GM23338 (cell line): ENCODE data around the gene SCAND1. TPM values are rescaled to one million over a fixed set of nuclear protein-coding genes. Genes with fewer than 3 reads are reported as not detected.
"Not testable (repeated sequence)": the region's sequence is repeated elsewhere in the genome, so short reads cannot be mapped to it uniquely, and the experiment has no call there.

Experiments used
- ATAC-seq: fragments of 200-7000 bp; cut with Tn5 transposase; 3 replicates; pipeline ENCODE4 v1.9.1; 2020
- DNase-seq: peaks from one replicate; pipeline ENCODE4 v3.0.0-alpha.2; 2015; ENCODE audit warnings: low spot score
- H2AFZ ChIP-seq: fragments of 200-600 bp; sonication (generic); 2 replicates; pipeline ENCODE4 v1.8.0; 2016; ENCODE audit warnings: antibody characterized with exemption, mild to moderate bottlenecking, moderate library complexity
- H3F3A ChIP-seq: fragments of 200-600 bp; sonication (generic); replicated peaks from 2 replicates; pipeline ENCODE4 v1.8.0; 2017; ENCODE audit warnings: antibody characterized with exemption, mixed run types, low read depth
- H3K27ac ChIP-seq: fragments of 200-600 bp; sonication (generic); 2 replicates; pipeline ENCODE4 v1.6.1; 2016; ENCODE audit warnings: low read depth
- H3K27me3 ChIP-seq: fragments of 200-600 bp; sonication (generic); 2 replicates; pipeline ENCODE4 v1.8.0; 2016; ENCODE audit warnings: mild to moderate bottlenecking, mixed run types, moderate library complexity; ENCODE audit not compliant: insufficient read depth
- H3K36me3 ChIP-seq: fragments of 200-600 bp; sonication (generic); 2 replicates; pipeline ENCODE4 v1.8.0; 2016; ENCODE audit warnings: mild to moderate bottlenecking; ENCODE audit not compliant: insufficient read depth
- H3K4me1 ChIP-seq: fragments of 200-600 bp; sonication (generic); 2 replicates; pipeline ENCODE4 v1.8.0; 2016; ENCODE audit warnings: mild to moderate bottlenecking, moderate library complexity; ENCODE audit not compliant: insufficient read depth
- H3K4me2 ChIP-seq: fragments of 200-600 bp; sonication (generic); 2 replicates; pipeline ENCODE4 v1.7.1; 2017; ENCODE audit warnings: mixed run types
- H3K4me3 ChIP-seq: fragments of 200-600 bp; sonication (generic); 2 replicates; pipeline ENCODE4 v1.6.1; 2016; ENCODE audit warnings: mixed run types
- H3K79me2 ChIP-seq: fragments of 200-600 bp; sonication (generic); replicated peaks from 2 replicates; pipeline ENCODE4 v1.8.0; 2017; ENCODE audit warnings: mild to moderate bottlenecking; ENCODE audit not compliant: insufficient read depth
- H3K9me2 ChIP-seq: fragments of 200-600 bp; sonication (generic); 2 replicates; pipeline ENCODE4 v1.8.0; 2017; ENCODE audit not compliant: insufficient read depth
- H4K20me1 ChIP-seq: fragments of 200-600 bp; sonication (generic); replicated peaks from 2 replicates; pipeline ENCODE4 v1.8.0; 2017; ENCODE audit warnings: mild to moderate bottlenecking; ENCODE audit not compliant: insufficient read depth
- H3K27ac Mint-ChIP-seq: 2 replicates; pipeline ENCODE4 v1.8.0; 2020; ENCODE audit warnings: inconsistent platforms, mild to moderate bottlenecking, moderate library complexity, mixed read lengths
- H3K27me3 Mint-ChIP-seq: 3 replicates; pipeline ENCODE4 v1.8.0; 2022; ENCODE audit warnings: low read depth, mild to moderate bottlenecking, moderate library complexity, mixed read lengths, inconsistent platforms; ENCODE audit not compliant: insufficient read depth, poor library complexity
- H3K36me3 Mint-ChIP-seq: 3 replicates; pipeline ENCODE4 v1.8.0; 2021; ENCODE audit warnings: low read depth, mild to moderate bottlenecking, inconsistent platforms, moderate library complexity, mixed read lengths
- H3K4me1 Mint-ChIP-seq: 3 replicates; pipeline ENCODE4 v1.8.0; 2020; ENCODE audit warnings: mild to moderate bottlenecking, inconsistent platforms, mixed read lengths
- H3K4me3 Mint-ChIP-seq: 3 replicates; pipeline ENCODE4 v1.8.0; 2021; ENCODE audit warnings: moderate library complexity, mild to moderate bottlenecking, inconsistent platforms, mixed read lengths
- H3K9me3 Mint-ChIP-seq: 3 replicates; pipeline ENCODE4 v1.8.0; 2020; ENCODE audit warnings: moderate library complexity, mild to moderate bottlenecking, inconsistent platforms, mixed read lengths
- CREB1 ChIP-seq: fragments of 250-450 bp; sonication (Bioruptor Pico); IDR thresholded peaks from 2 replicates; pipeline ENCODE4 v1.5.0; 2020; ENCODE audit warnings: low read depth, mild to moderate bottlenecking, moderate library complexity
- ETS1 ChIP-seq: IDR thresholded peaks from 2 replicates; pipeline ENCODE4 v1.6.1; 2016; ENCODE audit warnings: antibody characterized with exemption
- EZH2 ChIP-seq: fragments of 200-600 bp; sonication (generic); IDR thresholded peaks from one replicate; pipeline ENCODE4 v1.8.0; 2017; ENCODE audit warnings: antibody characterized with exemption, mild to moderate bottlenecking, low read depth; ENCODE audit not compliant: unreplicated experiment
- EZH2phosphoT487 ChIP-seq: fragments of 200-600 bp; sonication (generic); IDR thresholded peaks from one replicate; pipeline ENCODE4 v1.8.1; 2018; ENCODE audit warnings: antibody characterized with exemption; ENCODE audit not compliant: unreplicated experiment
- JUNB ChIP-seq: IDR thresholded peaks from one replicate; pipeline ENCODE4 v1.6.1; 2016; ENCODE audit warnings: antibody characterized with exemption; ENCODE audit not compliant: unreplicated experiment
- NANOG ChIP-seq: IDR thresholded peaks from 2 replicates; pipeline ENCODE4 v1.6.1; 2016; ENCODE audit warnings: antibody characterized with exemption, borderline replicate concordance
- POLR2AphosphoS5 ChIP-seq: IDR thresholded peaks from 2 replicates; pipeline ENCODE4 v1.6.1; 2016; ENCODE audit warnings: antibody characterized with exemption, low read depth
- REST ChIP-seq: IDR thresholded peaks from one replicate; pipeline ENCODE4 v1.6.1; 2018; ENCODE audit warnings: antibody characterized with exemption; ENCODE audit not compliant: unreplicated experiment
- STAT1 ChIP-seq: IDR thresholded peaks from one replicate; pipeline ENCODE4 v1.6.1; 2016; ENCODE audit warnings: antibody characterized with exemption; ENCODE audit not compliant: unreplicated experiment
- ZNF114 ChIP-seq: fragments of 250-450 bp; sonication (Bioruptor Pico); IDR thresholded peaks from 2 replicates; pipeline ENCODE4 v1.5.0; 2020; ENCODE audit warnings: mild to moderate bottlenecking, moderate library complexity
- ZNF331 ChIP-seq: fragments of 250-450 bp; sonication (Bioruptor Pico); IDR thresholded peaks from 2 replicates; pipeline ENCODE4 v1.5.0; 2020; ENCODE audit warnings: low read depth, mild to moderate bottlenecking, moderate library complexity
- ZNF462 ChIP-seq: fragments of 250-450 bp; sonication (Bioruptor Pico); IDR thresholded peaks from 2 replicates; pipeline ENCODE4 v1.5.0; 2020; ENCODE audit warnings: mild to moderate bottlenecking, moderate library complexity
- polyA plus RNA-seq: library from polyadenylated mRNA; unstranded; fragments of >200 nt; fragmentation: Nextera tagmentation; extraction: Ambion mirVana; gene quantifications from 2 replicates; pipeline ENCODE4 v1.2.1, GENCODE V29; 2016
- total RNA-seq: library from RNA; depleted of rRNA; stranded (reverse); fragments of >200 nt; shearing (Covaris generic); gene quantifications from 2 replicates; pipeline ENCODE4 v1.2.3, GENCODE V29; 2014

SCAND1 gene
- total and polyA plus RNA-seq, 2 experiments from 2014 or later = 118 to 245 TPM

GRCh38 chr20:35996492-35996891 is 42.2 kb upstream of the SCAND1 start:
- not testable (repeated sequence) for H3K4me3 Mint-ChIP-seq, H3K9me2 ChIP-seq, H3K4me2 ChIP-seq, H3K4me3 ChIP-seq, ATAC-seq, H3K4me1 ChIP-seq, H3K27me3 ChIP-seq, H3K36me3 ChIP-seq, H3K27me3 Mint-ChIP-seq, H3K27ac Mint-ChIP-seq, H2AFZ ChIP-seq, H3K9me3 Mint-ChIP-seq, H3K36me3 Mint-ChIP-seq, H3K27ac ChIP-seq, H3F3A ChIP-seq, H3K79me2 ChIP-seq, DNase-seq, H3K4me1 Mint-ChIP-seq, H4K20me1 ChIP-seq

GRCh38 chr20:35994994-35995453 is 40.7 kb upstream of the SCAND1 start:
- Histone ChIP-seq H3K4me3 (no peak overlapping the region), H4K20me1 (no peaks in the 10 kb centered on the region), H3K27ac (no peak overlapping the region), H2AFZ (no peak overlapping the region; the same call in 1 of the 2 replicates), H3K36me3 (no peaks in the 10 kb centered on the region), H3K4me1 (peaks cover 8% of the 10 kb centered on the region), H3K79me2 (no peaks in the 10 kb centered on the region), H3K27me3 (no peaks in the 10 kb centered on the region), H3K9me2 (no peaks in the 10 kb centered on the region), H3K4me2 (no peak overlapping the region), H3F3A (no peaks in the 10 kb centered on the region)
- no peaks in the 10 kb centered on the region for H3K36me3 Mint-ChIP-seq
- no peaks in the 10 kb centered on the region; the same call in 2 of the 3 replicates for H3K9me3 Mint-ChIP-seq
- ATAC-seq (peak; percentile 98), DNase-seq (peak; percentile 95)
- H3K4me1 Mint-ChIP-seq = peaks cover 9% of the 10 kb centered on the region
- H3K27me3 Mint-ChIP-seq = peaks cover 2% of the 10 kb centered on the region
- no peak overlapping the region for H3K4me3 Mint-ChIP-seq
- no peak overlapping the region for H3K27ac Mint-ChIP-seq
- TF ChIP-seq POLR2AphosphoS5 (no peak), EZH2 (no peak), ZNF462 (CRISPR knock-in tag) (peak; percentile 93), ETS1 (no peak), ZNF114 (CRISPR knock-in tag) (peak; percentile 93), REST (no peak), EZH2phosphoT487 (no peak), STAT1 (no peak), JUNB (no peak), NANOG (no peak), ZNF331 (no peak), CREB1 (peak; percentile 31; the same call in 1 of the 2 replicates)
